ENCODE data around the gene MYH8. TPM values are rescaled to one million over a fixed set of nuclear protein-coding genes. Genes with fewer than 3 reads are reported as not detected.

The MYH8 gene
- total and polyA plus RNA-seq, 9 of the 15 experiments (the other 6 are each of a cell fraction or from before 2014, with no cell fraction given), result 0.01 to 0.05 (median 0.03) TPM; not detected in 6

DNA sequence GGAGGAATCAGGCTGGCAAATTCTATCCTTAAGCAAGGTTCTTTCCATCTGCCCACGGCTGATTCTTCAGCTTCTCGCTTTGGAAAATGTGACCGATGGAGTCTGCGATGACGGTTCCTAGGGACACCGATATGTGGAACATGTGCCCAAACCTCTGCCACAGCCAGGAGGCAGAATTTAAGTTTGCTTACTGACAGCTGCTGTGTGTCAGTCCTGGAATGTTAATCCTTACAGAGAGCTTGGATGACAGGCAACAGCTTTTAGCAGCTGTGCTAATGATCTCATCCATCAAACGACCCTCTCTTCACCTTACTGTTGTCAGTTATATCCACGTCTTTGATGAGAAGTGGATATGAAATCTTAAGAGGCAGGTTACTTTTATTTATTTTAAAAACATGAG is 37.6 kb downstream of the MYH8 start:
- H3K27ac ChIP-seq (ENCODE audit: extremely low read depth, low read depth, low read length), result no peak overlapping the region
- FAIRE-seq (no peak), DNase-seq (ENCODE audit: extremely low read depth in 1 of 4, low spot score in 3 of 4) (no peak), ATAC-seq (no peak)
- no peaks in the 10 kb centered on the region for H3K27me3 ChIP-seq (ENCODE audit: control insufficient read depth in 2 of 2, insufficient read depth in 2 of 2, low read length in 2 of 2)
- intact Hi-C loops (cut with micrococcal nuclease) (no loop called here), in situ Hi-C loops (cut with MboI) (no loop called here)
- ChIA-PET POLR2A (no interaction called here), CTCF (ENCODE audit: low intra/inter-chr PET ratio) (no interaction called here)
- H3K9me3 ChIP-seq (replicated peaks; ENCODE audit: control insufficient read depth, insufficient read depth, low read depth, low read length), result no peaks in the 10 kb centered on the region
- no peak overlapping the region for H3K4me2 ChIP-seq (ENCODE audit: insufficient read depth, low read length)
- no peak overlapping the region for H3K4me3 ChIP-seq
- H3K9me1 ChIP-seq (ENCODE audit: control insufficient read depth, insufficient read depth, low read length), result no peaks in the 10 kb centered on the region
- no peaks in the 10 kb centered on the region for H3K36me3 ChIP-seq (ENCODE audit: control insufficient read depth, insufficient read depth, low read length)
- no peaks in the 10 kb centered on the region; a peak in 1 of 5 replicates for H3K4me1 ChIP-seq (replicated peaks in 1 of 2; ENCODE audit: control insufficient read depth in 2 of 2, insufficient read depth in 2 of 2, low read length in 2 of 2)
- no peaks in the 10 kb centered on the region for H4K20me1 ChIP-seq (replicated peaks; ENCODE audit: control insufficient read depth, insufficient read depth, low read length)
- no peak overlapping the region for H2AFZ ChIP-seq (ENCODE audit: low read depth, low read length)
- BruUV-seq (replicated peaks), result no TSS peak
- H3K79me2 ChIP-seq (ENCODE audit: control insufficient read depth, insufficient read depth, low read length), result no peaks in the 10 kb centered on the region
- 42% methylated on average over 6 of the region's 8 CpGs for WGBS (ENCODE audit: insufficient coverage, low coverage, missing lambda C conversion rate)
- H3K9ac ChIP-seq (ENCODE audit: insufficient read depth in 1 of 2, low read depth in 2 of 2, low read length in 2 of 2), result no peak overlapping the region
- no peak for TF ChIP-seq CBFA2T2 (conservative IDR thresholded peaks at IDR 0.05)
- TF ChIP-seq ELF4 (CRISPR knock-in tag; IDR thresholded peaks at IDR 0.05), result no peak
- no peak for TF ChIP-seq NONO (IDR thresholded peaks at IDR 0.05; ENCODE audit: low read depth in 2 of 2, low read length in 1 of 2)
- TF ChIP-seq KDM2B (CRISPR knock-in tag; IDR thresholded peaks at IDR 0.05), result no peak
- TF ChIP-seq, protein P1, sequence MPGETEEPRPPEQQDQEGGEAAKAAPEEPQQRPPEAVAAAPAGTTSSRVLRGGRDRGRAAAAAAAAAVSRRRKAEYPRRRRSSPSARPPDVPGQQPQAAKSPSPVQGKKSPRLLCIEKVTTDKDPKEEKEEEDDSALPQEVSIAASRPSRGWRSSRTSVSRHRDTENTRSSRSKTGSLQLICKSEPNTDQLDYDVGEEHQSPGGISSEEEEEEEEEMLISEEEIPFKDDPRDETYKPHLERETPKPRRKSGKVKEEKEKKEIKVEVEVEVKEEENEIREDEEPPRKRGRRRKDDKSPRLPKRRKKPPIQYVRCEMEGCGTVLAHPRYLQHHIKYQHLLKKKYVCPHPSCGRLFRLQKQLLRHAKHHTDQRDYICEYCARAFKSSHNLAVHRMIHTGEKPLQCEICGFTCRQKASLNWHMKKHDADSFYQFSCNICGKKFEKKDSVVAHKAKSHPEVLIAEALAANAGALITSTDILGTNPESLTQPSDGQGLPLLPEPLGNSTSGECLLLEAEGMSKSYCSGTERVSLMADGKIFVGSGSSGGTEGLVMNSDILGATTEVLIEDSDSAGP (CRISPR knock-in tag; IDR thresholded peaks at IDR 0.05), result no peak
- TF ChIP-seq, protein P2, sequence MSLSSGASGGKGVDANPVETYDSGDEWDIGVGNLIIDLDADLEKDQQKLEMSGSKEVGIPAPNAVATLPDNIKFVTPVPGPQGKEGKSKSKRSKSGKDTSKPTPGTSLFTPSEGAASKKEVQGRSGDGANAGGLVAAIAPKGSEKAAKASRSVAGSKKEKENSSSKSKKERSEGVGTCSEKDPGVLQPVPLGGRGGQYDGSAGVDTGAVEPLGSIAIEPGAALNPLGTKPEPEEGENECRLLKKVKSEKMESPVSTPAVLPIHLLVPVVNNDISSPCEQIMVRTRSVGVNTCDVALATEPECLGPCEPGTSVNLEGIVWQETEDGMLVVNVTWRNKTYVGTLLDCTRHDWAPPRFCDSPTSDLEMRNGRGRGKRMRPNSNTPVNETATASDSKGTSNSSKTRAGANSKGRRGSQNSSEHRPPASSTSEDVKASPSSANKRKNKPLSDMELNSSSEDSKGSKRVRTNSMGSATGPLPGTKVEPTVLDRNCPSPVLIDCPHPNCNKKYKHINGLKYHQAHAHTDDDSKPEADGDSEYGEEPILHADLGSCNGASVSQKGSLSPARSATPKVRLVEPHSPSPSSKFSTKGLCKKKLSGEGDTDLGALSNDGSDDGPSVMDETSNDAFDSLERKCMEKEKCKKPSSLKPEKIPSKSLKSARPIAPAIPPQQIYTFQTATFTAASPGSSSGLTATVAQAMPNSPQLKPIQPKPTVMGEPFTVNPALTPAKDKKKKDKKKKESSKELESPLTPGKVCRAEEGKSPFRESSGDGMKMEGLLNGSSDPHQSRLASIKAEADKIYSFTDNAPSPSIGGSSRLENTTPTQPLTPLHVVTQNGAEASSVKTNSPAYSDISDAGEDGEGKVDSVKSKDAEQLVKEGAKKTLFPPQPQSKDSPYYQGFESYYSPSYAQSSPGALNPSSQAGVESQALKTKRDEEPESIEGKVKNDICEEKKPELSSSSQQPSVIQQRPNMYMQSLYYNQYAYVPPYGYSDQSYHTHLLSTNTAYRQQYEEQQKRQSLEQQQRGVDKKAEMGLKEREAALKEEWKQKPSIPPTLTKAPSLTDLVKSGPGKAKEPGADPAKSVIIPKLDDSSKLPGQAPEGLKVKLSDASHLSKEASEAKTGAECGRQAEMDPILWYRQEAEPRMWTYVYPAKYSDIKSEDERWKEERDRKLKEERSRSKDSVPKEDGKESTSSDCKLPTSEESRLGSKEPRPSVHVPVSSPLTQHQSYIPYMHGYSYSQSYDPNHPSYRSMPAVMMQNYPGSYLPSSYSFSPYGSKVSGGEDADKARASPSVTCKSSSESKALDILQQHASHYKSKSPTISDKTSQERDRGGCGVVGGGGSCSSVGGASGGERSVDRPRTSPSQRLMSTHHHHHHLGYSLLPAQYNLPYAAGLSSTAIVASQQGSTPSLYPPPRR (CRISPR knock-in tag; IDR thresholded peaks at IDR 0.05; ENCODE audit: borderline replicate concordance), result no peak
- TF ChIP-seq SLC30A9 (CRISPR knock-in tag; IDR thresholded peaks at IDR 0.05), result no peak
- TF ChIP-seq MAZ (CRISPR knock-in tag; conservative IDR thresholded peaks at IDR 0.05 in 1 of 2, IDR thresholded peaks at IDR 0.05 in 1 of 2), result no peak
- no peak for TF ChIP-seq ZNF212 (CRISPR knock-in tag; IDR thresholded peaks at IDR 0.05)
- no peak for TF ChIP-seq HOMEZ (CRISPR knock-in tag; IDR thresholded peaks at IDR 0.05)
- TF ChIP-seq DPF2 (IDR thresholded peaks at IDR 0.05), result no peak
- TF ChIP-seq, protein P3, sequence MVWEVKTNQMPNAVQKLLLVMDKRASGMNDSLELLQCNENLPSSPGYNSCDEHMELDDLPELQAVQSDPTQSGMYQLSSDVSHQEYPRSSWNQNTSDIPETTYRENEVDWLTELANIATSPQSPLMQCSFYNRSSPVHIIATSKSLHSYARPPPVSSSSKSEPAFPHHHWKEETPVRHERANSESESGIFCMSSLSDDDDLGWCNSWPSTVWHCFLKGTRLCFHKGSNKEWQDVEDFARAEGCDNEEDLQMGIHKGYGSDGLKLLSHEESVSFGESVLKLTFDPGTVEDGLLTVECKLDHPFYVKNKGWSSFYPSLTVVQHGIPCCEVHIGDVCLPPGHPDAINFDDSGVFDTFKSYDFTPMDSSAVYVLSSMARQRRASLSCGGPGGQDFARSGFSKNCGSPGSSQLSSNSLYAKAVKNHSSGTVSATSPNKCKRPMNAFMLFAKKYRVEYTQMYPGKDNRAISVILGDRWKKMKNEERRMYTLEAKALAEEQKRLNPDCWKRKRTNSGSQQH (CRISPR knock-in tag; IDR thresholded peaks at IDR 0.05), result no peak
- TF ChIP-seq KLF1 (tag; IDR thresholded peaks at IDR 0.05), result no peak

All from K562 (cell line).